SK-N-SH (cell line): ENCODE results near the gene EYA3. TPM values are rescaled to one million over a fixed set of nuclear protein-coding genes. Genes with fewer than 3 reads are reported as not detected.

ENCODE experiments used
- CTCF ChIA-PET: fragments of 300-600, 350-600 bp; formaldehyde crosslinking; extraction: SDS; loops from one replicate; lab custom pipeline; 2021; lab: Yijun Ruan, JAX
- POLR2A ChIA-PET: fragments of 350-600 bp; sonication (Branson Sonifier 250); formaldehyde crosslinking; extraction: SDS; loops from one replicate; lab custom pipeline; 2020; ENCODE audit warnings: antibody characterized with exemption, inconsistent platforms; lab: Yijun Ruan, JAX
- DNase-seq: peaks from one replicate; pipeline ENCODE4 v3.0.0; 2012
- H2AFZ ChIP-seq: fragments of 200-600 bp; sonication (generic); 2 replicates; pipeline ENCODE4 v1.8.1; 2016; ENCODE audit warnings: antibody characterized with exemption, mild to moderate bottlenecking, low read depth
- H3F3A ChIP-seq: fragments of 200-600 bp; sonication (generic); replicated peaks from 2 replicates; pipeline ENCODE3; 2016; ENCODE audit warnings: antibody characterized with exemption, mild to moderate bottlenecking; ENCODE audit not compliant: insufficient read depth
- H3K27ac ChIP-seq, 2 experiments: fragments of 200-500 bp in 1 of 2; fragments of 200-600 bp in 1 of 2; sonication (Bioruptor generic) in 1 of 2; sonication (generic), shearing (Covaris generic) in 1 of 2; 2 replicates each; pipeline versions ENCODE4 v1.5.1 to v1.6.1; 2014 to 2016; ENCODE audit warnings: low read depth in 2 of 2, inconsistent platforms in 1 of 2, low read length in 1 of 2, mild to moderate bottlenecking in 1 of 2, mixed read lengths in 1 of 2
- H3K27me3 ChIP-seq: fragments of 200-600 bp; sonication (generic), shearing (Covaris generic); 2 replicates; pipeline ENCODE4 v1.6.1; 2016; ENCODE audit warnings: mixed run types; ENCODE audit not compliant: insufficient read depth
- H3K36me3 ChIP-seq, 2 experiments: fragments of 200-500 bp in 1 of 2; fragments of 200-600 bp in 1 of 2; sonication (Bioruptor generic) in 1 of 2; sonication (generic) in 1 of 2; replicated peaks in 1 of 2; 2 replicates each; pipeline versions ENCODE3 to v1.5.1; 2014 to 2016; ENCODE audit warnings: low read length in 1 of 2, mild to moderate bottlenecking in 1 of 2; ENCODE audit not compliant: insufficient read depth in 2 of 2, control insufficient read depth in 1 of 2
- H3K4me1 ChIP-seq, 2 experiments: fragments of 200-500 bp in 1 of 2; fragments of 200-600 bp in 1 of 2; sonication (Bioruptor generic) in 1 of 2; sonication (generic), shearing (Covaris generic) in 1 of 2; 2 replicates each; pipeline versions ENCODE4 v1.5.1 to v1.6.1; 2014 to 2016; ENCODE audit warnings: low read depth in 1 of 2, low read length in 1 of 2, mixed run types in 1 of 2; ENCODE audit not compliant: insufficient read depth in 2 of 2, control insufficient read depth in 1 of 2
- H3K4me2 ChIP-seq: fragments of 200-600 bp; sonication (generic), shearing (Covaris generic); 2 replicates; pipeline ENCODE4 v1.6.1; 2017; ENCODE audit warnings: mixed run types
- H3K4me3 ChIP-seq, 2 experiments: fragments of 200-500 bp in 1 of 2; fragments of 200-600 bp in 1 of 2; sonication (Bioruptor generic) in 1 of 2; sonication (generic), shearing (Covaris generic) in 1 of 2; 2 replicates each; pipeline versions ENCODE4 v1.5.1 to v1.8.1; 2014 to 2016; ENCODE audit warnings: low read depth in 2 of 2, inconsistent platforms in 1 of 2, low read length in 1 of 2, mild to moderate bottlenecking in 1 of 2, mixed read lengths in 1 of 2, moderate library complexity in 1 of 2
- H3K79me2 ChIP-seq: fragments of 200-600 bp; sonication (generic); 2 replicates; pipeline ENCODE4 v1.8.1; 2017; ENCODE audit warnings: mild to moderate bottlenecking; ENCODE audit not compliant: insufficient read depth
- H3K9ac ChIP-seq: fragments of 200-600 bp; sonication (generic); 2 replicates; pipeline ENCODE4 v1.6.1; 2017; ENCODE audit warnings: mixed run types
- H3K9me2 ChIP-seq: fragments of 200-600 bp; sonication (generic); 2 replicates; pipeline ENCODE4 v1.6.1; 2017; ENCODE audit warnings: mixed run types
- H3K9me3 ChIP-seq: fragments of 200-600 bp; sonication (generic); 2 replicates; pipeline ENCODE4 v1.6.1; 2017; ENCODE audit warnings: mixed run types, mild to moderate bottlenecking, moderate library complexity
- H4K20me1 ChIP-seq: fragments of 200-600 bp; sonication (generic); 2 replicates; pipeline ENCODE4 v1.6.1; 2017; ENCODE audit warnings: mild to moderate bottlenecking, mixed run types; ENCODE audit not compliant: insufficient read depth
- CHD2 ChIP-seq: fragments of 150-350 bp; IDR thresholded peaks from 2 replicates; pipeline ENCODE4 v1.6.1; 2018; ENCODE audit warnings: low read length; ENCODE audit not compliant: partially characterized antibody
- ELF1 ChIP-seq: IDR thresholded peaks from 2 replicates; pipeline ENCODE4 v1.4.0; 2012
- FOXJ3 ChIP-seq: sonication (generic); formaldehyde crosslinking; IDR thresholded peaks from 2 replicates; pipeline ENCODE4 v1.5.1; 2020; ENCODE audit warnings: mild to moderate bottlenecking, missing genetic modification reagents
- NFIC ChIP-seq: IDR thresholded peaks from 2 replicates; pipeline ENCODE4 v1.4.0; 2012; ENCODE audit warnings: borderline replicate concordance
- TCF12 ChIP-seq: IDR thresholded peaks from 2 replicates; pipeline ENCODE4 v1.4.0; 2012
- WGBS: methylation state at CpG from one replicate; pipeline ENCODE4 v1.1.6; 2017; ENCODE audit warnings: low lambda C conversion rate; 5-methylcytosine and 5-hydroxymethylcytosine counted together
- polyA plus RNA-seq, 3 experiments: library from polyadenylated mRNA; depleted of rRNA; stranded (reverse); fragments of >200 nt; gene quantifications; 2 replicates each; pipeline ENCODE4 v1.2.3, GENCODE V29; 2012
- TF ChIP-seq, protein P1 (sequence below): fragments of 150-350 bp; IDR thresholded peaks from 2 replicates; pipeline ENCODE4 v1.6.1; 2017; ENCODE audit warnings: antibody characterized with exemption, low read length, low read depth, borderline replicate concordance
- TF ChIP-seq, protein P2 (sequence below): IDR thresholded peaks from 2 replicates; pipeline ENCODE4 v1.6.1; 2012; ENCODE audit warnings: mild to moderate bottlenecking, low read depth, low read length, moderate library complexity
- TF ChIP-seq, protein P3 (sequence below): IDR thresholded peaks from 2 replicates; pipeline ENCODE4; 2012

The EYA3 gene
- polyA plus RNA-seq, 1 of the 3 experiments (the other 2 are of a cell fraction) = 6.5 TPM

DNA sequence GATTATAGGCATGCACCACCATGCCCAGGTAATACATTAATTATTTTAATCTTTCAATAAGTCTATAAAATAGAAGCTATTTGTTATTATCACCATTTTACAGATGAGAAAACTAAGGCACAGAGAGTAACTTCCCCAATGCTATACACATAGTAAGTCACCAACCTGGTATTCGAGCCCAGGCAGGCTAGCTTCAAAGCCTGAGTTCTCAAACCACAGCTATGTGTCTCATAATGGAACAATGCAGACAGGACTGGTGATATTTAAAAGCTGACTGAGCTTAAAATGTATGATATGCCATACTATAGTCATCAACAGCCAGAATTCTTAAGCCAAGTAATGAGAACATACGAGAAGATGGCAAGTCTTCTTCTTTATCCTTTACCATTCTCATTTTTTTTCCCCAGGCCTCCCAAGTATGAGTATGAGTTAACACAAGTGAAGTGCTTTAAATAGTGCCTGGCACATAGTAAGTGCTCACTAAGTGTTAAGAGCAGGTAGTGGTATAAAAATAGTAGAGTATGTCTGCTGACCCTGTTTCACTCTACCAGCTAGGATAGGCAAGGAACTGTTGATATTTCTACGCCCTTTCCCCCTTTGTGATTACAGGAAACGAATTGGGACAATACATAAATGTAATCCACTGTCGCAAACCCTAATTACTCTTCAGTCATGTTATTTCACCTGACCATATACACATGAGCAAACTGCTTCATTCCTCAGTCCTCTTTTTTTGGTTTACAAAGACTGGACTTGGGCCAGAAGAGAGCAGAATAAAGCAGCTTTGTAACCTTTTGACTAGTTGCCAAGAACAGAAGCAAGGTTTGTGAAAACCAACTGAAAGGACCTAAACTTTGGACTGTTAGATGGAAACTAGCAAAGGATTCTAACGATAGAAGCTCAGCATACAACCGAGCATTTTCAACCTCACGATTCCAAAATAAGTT, 9.5 kb downstream of the EYA3 start:
- no peaks in the 10 kb centered on the region for H3K9me2 ChIP-seq
- H3K9ac ChIP-seq = no peak overlapping the region
- H3K9me3 ChIP-seq = no peaks in the 10 kb centered on the region
- POLR2A ChIA-PET = no interaction called here
- DNase-seq = no peak
- 0 out of 2 replicates have a peak, but pooled peaks cover 3% of the 10 kb centered on the region for H4K20me1 ChIP-seq
- no peaks in the 10 kb centered on the region for H3K27me3 ChIP-seq
- H3K4me2 ChIP-seq = no peak overlapping the region
- peaks cover 3 to 16% of the 10 kb centered on the region in 2 experiments; a peak in 2 of 4 replicates for H3K4me1 ChIP-seq
- H2AFZ ChIP-seq = no peak overlapping the region
- H3F3A ChIP-seq = peaks cover 23% of the 10 kb centered on the region
- peaks cover 100% of the 10 kb centered on the region for H3K79me2 ChIP-seq
- WGBS = 87% methylated on average over 8 of the region's 8 CpGs
- TF ChIP-seq NFIC (peak; percentile 76; the same call in 1 of the 2 replicates), TCF12 (peak; percentile 24)
- TF ChIP-seq, protein P1, sequence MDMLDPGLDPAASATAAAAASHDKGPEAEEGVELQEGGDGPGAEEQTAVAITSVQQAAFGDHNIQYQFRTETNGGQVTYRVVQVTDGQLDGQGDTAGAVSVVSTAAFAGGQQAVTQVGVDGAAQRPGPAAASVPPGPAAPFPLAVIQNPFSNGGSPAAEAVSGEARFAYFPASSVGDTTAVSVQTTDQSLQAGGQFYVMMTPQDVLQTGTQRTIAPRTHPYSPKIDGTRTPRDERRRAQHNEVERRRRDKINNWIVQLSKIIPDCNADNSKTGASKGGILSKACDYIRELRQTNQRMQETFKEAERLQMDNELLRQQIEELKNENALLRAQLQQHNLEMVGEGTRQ = no peak
- CTCF ChIA-PET = interaction anchor here (0.9 to 2.4 kb wide), 4 partner anchors 9 to 221 kb away, joined by 4 to 8 read pairs (median 6); partner anchors contain the start of gene EYA3
- H3K36me3 ChIP-seq = peaks cover 15 to 18% of the 10 kb centered on the region in 2 experiments
- no peak overlapping the region for H3K4me3 ChIP-seq
- H3K27ac ChIP-seq = peak overlapping the region in 1 of 2 experiments; percentile 30; a peak in 1 of 4 replicates

DNA sequence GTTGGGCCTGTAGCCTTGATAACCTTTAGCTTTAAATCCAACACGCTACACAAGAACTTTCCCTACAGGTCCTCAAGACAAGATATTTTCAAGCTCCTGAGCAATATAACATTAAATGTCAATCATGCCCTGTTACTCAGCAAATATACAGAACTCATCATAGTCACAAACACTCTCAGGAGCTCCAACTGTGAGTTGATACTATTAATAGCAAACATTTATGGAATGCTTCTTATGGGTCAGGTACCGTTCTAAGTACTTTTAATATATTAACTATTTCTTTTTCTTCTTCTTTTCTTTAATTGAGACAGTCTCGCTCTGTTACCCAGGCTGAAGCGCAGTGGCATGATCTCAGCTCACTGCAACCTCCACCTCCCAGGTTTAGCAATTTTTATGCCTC, 10.1 kb downstream of the EYA3 start:
- no peak for DNase-seq
- Histone ChIP-seq H3K4me3 (no peak overlapping the region), H3K9ac (no peak overlapping the region), H3K4me2 (no peak overlapping the region), H3K9me3 (no peaks in the 10 kb centered on the region), H3K79me2 (peaks cover 100% of the 10 kb centered on the region), H3K36me3 (peaks cover 15 to 18% of the 10 kb centered on the region in 2 experiments), H3F3A (peaks cover 23% of the 10 kb centered on the region), H4K20me1 (0 out of 2 replicates have a peak, but pooled peaks cover 3% of the 10 kb centered on the region), H2AFZ (no peak overlapping the region), H3K9me2 (no peaks in the 10 kb centered on the region), H3K27me3 (no peaks in the 10 kb centered on the region), H3K27ac (no peak overlapping the region), H3K4me1 (peaks cover 0 to 16% of the 10 kb centered on the region in 2 experiments; a peak in 2 of 4 replicates)
- WGBS = 86% methylated on average over 4 of the region's 4 CpGs
- CTCF ChIA-PET = interaction anchor here (1.1 to 2.4 kb wide), 4 partner anchors 8 to 220 kb away, joined by 5 to 8 read pairs (median 6); partner anchors contain the start of gene EYA3
- TF ChIP-seq CHD2 (no peak), ELF1 (no peak), FOXJ3 (CRISPR knock-in tag) (no peak)
- TF ChIP-seq, protein P2, sequence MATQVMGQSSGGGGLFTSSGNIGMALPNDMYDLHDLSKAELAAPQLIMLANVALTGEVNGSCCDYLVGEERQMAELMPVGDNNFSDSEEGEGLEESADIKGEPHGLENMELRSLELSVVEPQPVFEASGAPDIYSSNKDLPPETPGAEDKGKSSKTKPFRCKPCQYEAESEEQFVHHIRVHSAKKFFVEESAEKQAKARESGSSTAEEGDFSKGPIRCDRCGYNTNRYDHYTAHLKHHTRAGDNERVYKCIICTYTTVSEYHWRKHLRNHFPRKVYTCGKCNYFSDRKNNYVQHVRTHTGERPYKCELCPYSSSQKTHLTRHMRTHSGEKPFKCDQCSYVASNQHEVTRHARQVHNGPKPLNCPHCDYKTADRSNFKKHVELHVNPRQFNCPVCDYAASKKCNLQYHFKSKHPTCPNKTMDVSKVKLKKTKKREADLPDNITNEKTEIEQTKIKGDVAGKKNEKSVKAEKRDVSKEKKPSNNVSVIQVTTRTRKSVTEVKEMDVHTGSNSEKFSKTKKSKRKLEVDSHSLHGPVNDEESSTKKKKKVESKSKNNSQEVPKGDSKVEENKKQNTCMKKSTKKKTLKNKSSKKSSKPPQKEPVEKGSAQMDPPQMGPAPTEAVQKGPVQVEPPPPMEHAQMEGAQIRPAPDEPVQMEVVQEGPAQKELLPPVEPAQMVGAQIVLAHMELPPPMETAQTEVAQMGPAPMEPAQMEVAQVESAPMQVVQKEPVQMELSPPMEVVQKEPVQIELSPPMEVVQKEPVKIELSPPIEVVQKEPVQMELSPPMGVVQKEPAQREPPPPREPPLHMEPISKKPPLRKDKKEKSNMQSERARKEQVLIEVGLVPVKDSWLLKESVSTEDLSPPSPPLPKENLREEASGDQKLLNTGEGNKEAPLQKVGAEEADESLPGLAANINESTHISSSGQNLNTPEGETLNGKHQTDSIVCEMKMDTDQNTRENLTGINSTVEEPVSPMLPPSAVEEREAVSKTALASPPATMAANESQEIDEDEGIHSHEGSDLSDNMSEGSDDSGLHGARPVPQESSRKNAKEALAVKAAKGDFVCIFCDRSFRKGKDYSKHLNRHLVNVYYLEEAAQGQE = no peak
- TF ChIP-seq, protein P3, sequence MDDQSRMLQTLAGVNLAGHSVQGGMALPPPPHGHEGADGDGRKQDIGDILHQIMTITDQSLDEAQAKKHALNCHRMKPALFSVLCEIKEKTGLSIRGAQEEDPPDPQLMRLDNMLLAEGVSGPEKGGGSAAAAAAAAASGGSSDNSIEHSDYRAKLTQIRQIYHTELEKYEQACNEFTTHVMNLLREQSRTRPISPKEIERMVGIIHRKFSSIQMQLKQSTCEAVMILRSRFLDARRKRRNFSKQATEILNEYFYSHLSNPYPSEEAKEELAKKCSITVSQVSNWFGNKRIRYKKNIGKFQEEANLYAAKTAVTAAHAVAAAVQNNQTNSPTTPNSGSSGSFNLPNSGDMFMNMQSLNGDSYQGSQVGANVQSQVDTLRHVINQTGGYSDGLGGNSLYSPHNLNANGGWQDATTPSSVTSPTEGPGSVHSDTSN = no peak
- POLR2A ChIA-PET = no interaction called here
